KOPT-K1 (cell line): ENCODE measurements around the gene HEMK1.

Experiments
- H3K27ac ChIP-seq: fragments of 200-600 bp; sonication (generic); 2 replicates; pipeline ENCODE4 v1.5.1; 2016; ENCODE audit warnings: antibody characterized with exemption, mild to moderate bottlenecking, low read depth, low read length; ENCODE audit not compliant: poor library complexity, severe bottlenecking
- H3K36me3 ChIP-seq: fragments of 200-600 bp; sonication (generic); 2 replicates; pipeline ENCODE4 v1.5.1; 2017; ENCODE audit warnings: antibody characterized with exemption, mild to moderate bottlenecking, low read length, moderate library complexity; ENCODE audit not compliant: insufficient read depth
- H3K9me3 ChIP-seq: fragments of 200-600 bp; sonication (generic); 2 replicates; pipeline ENCODE4 v1.5.1; 2017; ENCODE audit warnings: antibody characterized with exemption, low read length, mild to moderate bottlenecking; ENCODE audit not compliant: insufficient read depth, poor library complexity, severe bottlenecking

The HEMK1 gene

DNA sequence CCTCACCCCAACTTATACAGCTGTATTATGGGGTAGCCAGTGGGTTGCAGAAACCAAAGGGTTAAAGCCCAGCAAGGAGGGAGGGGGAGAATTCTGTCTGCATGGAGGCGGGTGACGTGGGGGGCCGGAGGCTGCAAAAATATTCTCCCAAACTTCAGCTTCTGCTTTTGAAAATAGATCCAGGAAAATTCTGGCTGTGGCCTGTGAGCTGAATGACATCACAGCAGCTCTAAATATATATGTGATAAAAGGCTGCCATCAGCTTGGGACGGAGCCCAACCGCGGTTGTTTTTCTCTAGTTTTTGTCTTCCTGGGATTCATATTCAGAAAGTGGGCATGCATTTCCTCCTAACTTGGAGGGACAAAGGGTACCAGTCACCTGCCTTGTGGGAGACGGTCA, 75.2 kb downstream of the HEMK1 start:
- H3K9me3 ChIP-seq = no peaks in the 10 kb centered on the region
- no peak overlapping the region for H3K27ac ChIP-seq
- peaks cover 100% of the 10 kb centered on the region for H3K36me3 ChIP-seq

GRCh38 chr3:50645378-50645777, 76.1 kb downstream of the HEMK1 start:
- Histone ChIP-seq H3K9me3 (no peaks in the 10 kb centered on the region), H3K36me3 (peaks cover 100% of the 10 kb centered on the region), H3K27ac (no peak overlapping the region)
